Upper lobe of left lung (tissue), 6 donors: ENCODE measurements around the gene RPL13A. TPM values are rescaled to one million over a fixed set of nuclear protein-coding genes. Genes with fewer than 3 reads are reported as not detected.
A peak's percentile ranks its signal among the peaks of the same experiment; 100 is the strongest.

Source experiments
- ATAC-seq, 2 donors: fragments of 200-7000 bp; cut with Tn5 transposase; one replicate each; pipeline ENCODE4 v1.9.1; 2022; ENCODE audit warnings: mild to moderate bottlenecking in 2 of 2, moderate library complexity in 2 of 2; ENCODE audit not compliant: low FRiP score in 2 of 2
- DNase-seq, 2 donors: peaks; one replicate each; pipeline ENCODE4 v3.0.0-alpha.2; 2019 to 2020
- H3K27ac ChIP-seq, 4 donors: fragments of 200-600 bp; sonication (generic); one replicate each; pipeline ENCODE4 v1.5.1; 2016 to 2019
- H3K27me3 ChIP-seq, 4 donors: fragments of 200-600 bp; sonication (generic); one replicate each; pipeline ENCODE4 v1.5.1; 2017 to 2019
- H3K36me3 ChIP-seq, 4 donors: fragments of 200-600 bp; sonication (generic); one replicate each; pipeline ENCODE4 v1.5.1; 2016 to 2019
- H3K4me1 ChIP-seq, 4 donors: fragments of 200-600 bp; sonication (generic); one replicate each; pipeline ENCODE4 v1.5.1; 2018 to 2019
- H3K4me3 ChIP-seq, 4 donors: fragments of 200-600 bp; sonication (generic); one replicate each; pipeline ENCODE4 v1.5.1; 2017 to 2019; ENCODE audit warnings: mild to moderate bottlenecking in 2 of 4, moderate library complexity in 1 of 4
- H3K9me3 ChIP-seq, 4 donors: fragments of 200-600 bp; sonication (generic); one replicate each; pipeline ENCODE4 v1.5.1; 2018 to 2019
- EP300 ChIP-seq, 4 donors: sonication (generic); formaldehyde crosslinking; IDR thresholded peaks; one replicate each; pipeline ENCODE4 v1.5.1; 2017; ENCODE audit warnings: antibody characterized with exemption in 4 of 4, control low read depth in 2 of 4
- POLR2A ChIP-seq, 4 donors: fragments of 450-650 bp; IDR thresholded peaks; one replicate each; pipeline ENCODE4 v1.5.1; 2016 to 2017; ENCODE audit warnings: antibody characterized with exemption in 4 of 4, mild to moderate bottlenecking in 2 of 4
- POLR2AphosphoS5 ChIP-seq, 2 donors: sonication (generic); formaldehyde crosslinking; IDR thresholded peaks; one replicate each; pipeline ENCODE4 v1.5.1; 2017; ENCODE audit warnings: antibody characterized with exemption in 2 of 2
- WGBS, 2 donors: methylation state at CpG; one replicate each; pipeline ENCODE4 v1.1.5; 2017 to 2018; 5-methylcytosine and 5-hydroxymethylcytosine counted together
- total RNA-seq, 6 donors: library from RNA; depleted of rRNA in 4 of 6; stranded (reverse); fragments of >200 nt in 4 of 6; gene quantifications; one replicate each; pipeline versions ENCODE4 v1.1.0 to v1.2.1, GENCODE V29; 2016 to 2021
- TF ChIP-seq, protein P1 (sequence below), 6 experiments: fragments of 450-650 bp in 4 of 6; fragments of 200-600 bp in 2 of 6; sonication (generic) in 2 of 6; IDR thresholded peaks; one replicate each; pipeline ENCODE4 v1.5.1; 2016 to 2019; ENCODE audit warnings: antibody characterized with exemption in 6 of 6
- donor health status: DM: no; HTN: no; CAD: no; lungs with moderate emphysema.
- donor health status: DM: no; HTN: yes; CAD: no; lungs with severe emphysema.

RPL13A gene
- total RNA-seq, 6 donors from 2014 or later: 974 to 2,595 (median 1,696) TPM

DNA sequence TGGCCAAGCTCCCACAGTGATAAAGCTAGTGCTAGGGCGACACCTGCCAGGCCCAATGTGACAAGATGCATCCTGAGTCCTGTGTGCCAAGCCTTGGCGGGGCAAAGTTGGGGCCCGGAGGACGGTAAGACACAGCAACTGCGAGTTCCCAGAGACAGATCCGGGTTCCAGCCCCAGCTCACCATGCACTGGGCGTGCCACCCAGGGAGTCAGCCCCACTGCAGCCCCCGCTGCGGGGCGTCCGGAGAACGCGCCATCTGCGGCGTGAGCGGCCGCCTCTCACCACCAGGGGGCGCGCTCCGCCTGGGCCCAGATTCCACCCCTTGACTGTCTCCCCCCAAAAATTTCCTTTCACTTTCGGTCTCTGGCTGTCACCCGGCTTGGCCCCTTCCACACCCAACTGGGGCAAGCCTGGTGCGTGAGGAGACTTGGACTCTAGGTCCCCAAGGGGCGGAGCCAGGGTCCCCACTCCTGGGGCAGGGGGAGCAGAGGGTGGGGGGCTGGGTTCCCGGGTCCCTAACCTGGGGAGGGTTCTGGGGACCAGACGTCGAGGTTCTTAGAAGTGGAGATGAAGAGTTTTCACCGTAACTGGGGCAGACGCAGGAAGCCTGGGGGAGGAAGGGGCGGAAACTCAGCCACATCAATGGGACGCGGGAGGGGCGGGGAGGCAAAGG, 13.4 kb upstream of the RPL13A start, which contains the start of gene FLT3LG:
FLT3LG (plus strand) TSS at position 348 of the 674 bp plus-strand sequence. CDS start 425 bp downstream, outside the sequence.
- WGBS, 2 donors: 0 to 8% methylated on average over 6 to 17 of the region's 33 CpGs
- peak within 1 kb of the TSS; percentile 47 to 85 (median 64) for H3K4me3 ChIP-seq
- H3K27ac ChIP-seq: peak within 1 kb of the TSS; percentile 73 to 92 (median 88)
- peak; percentile 82 to 97 for DNase-seq
- no peaks in the 10 kb centered on the region for H3K9me3 ChIP-seq
- peak; percentile 87 to 91 for ATAC-seq
- H3K36me3 ChIP-seq: peaks cover 0 to 7% (median 0%) of the 10 kb centered on the region in 4 donors
- peaks cover 9 to 34% (median 16%) of the 10 kb centered on the region in 4 donors for H3K4me1 ChIP-seq
- no peaks in the 10 kb centered on the region for H3K27me3 ChIP-seq
- TF ChIP-seq POLR2AphosphoS5 (IDR thresholded peaks at IDR 0.05) (peak; percentile 42 to 69), POLR2A (IDR thresholded peaks at IDR 0.05) (peak in 1 of 4 donors; percentile 18), EP300 (IDR thresholded peaks at IDR 0.05) (no peak)
- TF ChIP-seq, protein P1, sequence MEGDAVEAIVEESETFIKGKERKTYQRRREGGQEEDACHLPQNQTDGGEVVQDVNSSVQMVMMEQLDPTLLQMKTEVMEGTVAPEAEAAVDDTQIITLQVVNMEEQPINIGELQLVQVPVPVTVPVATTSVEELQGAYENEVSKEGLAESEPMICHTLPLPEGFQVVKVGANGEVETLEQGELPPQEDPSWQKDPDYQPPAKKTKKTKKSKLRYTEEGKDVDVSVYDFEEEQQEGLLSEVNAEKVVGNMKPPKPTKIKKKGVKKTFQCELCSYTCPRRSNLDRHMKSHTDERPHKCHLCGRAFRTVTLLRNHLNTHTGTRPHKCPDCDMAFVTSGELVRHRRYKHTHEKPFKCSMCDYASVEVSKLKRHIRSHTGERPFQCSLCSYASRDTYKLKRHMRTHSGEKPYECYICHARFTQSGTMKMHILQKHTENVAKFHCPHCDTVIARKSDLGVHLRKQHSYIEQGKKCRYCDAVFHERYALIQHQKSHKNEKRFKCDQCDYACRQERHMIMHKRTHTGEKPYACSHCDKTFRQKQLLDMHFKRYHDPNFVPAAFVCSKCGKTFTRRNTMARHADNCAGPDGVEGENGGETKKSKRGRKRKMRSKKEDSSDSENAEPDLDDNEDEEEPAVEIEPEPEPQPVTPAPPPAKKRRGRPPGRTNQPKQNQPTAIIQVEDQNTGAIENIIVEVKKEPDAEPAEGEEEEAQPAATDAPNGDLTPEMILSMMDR (IDR thresholded peaks at IDR 0.05): peak; percentile 98 to 99 (median 98)

DNA sequence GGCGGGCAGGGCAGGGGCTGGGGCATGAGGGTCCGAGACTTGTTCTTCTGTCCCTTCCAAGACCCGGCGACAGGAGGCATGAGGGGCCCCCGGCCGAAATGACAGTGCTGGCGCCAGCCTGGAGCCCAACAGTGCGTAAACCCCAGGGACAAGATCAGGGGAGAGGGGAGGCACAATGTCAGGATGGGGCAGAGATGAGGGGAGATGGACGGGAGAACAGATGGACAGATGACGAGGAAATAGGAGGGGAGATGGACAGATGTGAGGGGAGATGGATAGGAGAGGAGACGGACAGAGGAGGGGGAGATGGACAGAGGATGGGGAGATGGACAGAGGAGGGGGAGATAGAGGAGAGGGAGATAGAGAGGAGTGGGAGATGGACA, 12.9 kb upstream of the RPL13A start:
- ATAC-seq (no peak), DNase-seq (no peak)
- Histone ChIP-seq H3K27me3 (no peaks in the 10 kb centered on the region), H3K9me3 (no peaks in the 10 kb centered on the region), H3K36me3 (peaks cover 0 to 7% (median 0%) of the 10 kb centered on the region in 4 donors), H3K27ac (peak overlapping the region; percentile 73 to 92 (median 88)), H3K4me1 (peaks cover 9 to 28% (median 14%) of the 10 kb centered on the region in 4 donors), H3K4me3 (peak overlapping the region; percentile 47 to 85 (median 64))
- TF ChIP-seq EP300 (IDR thresholded peaks at IDR 0.05): no peak
- no peak for TF ChIP-seq POLR2AphosphoS5 (IDR thresholded peaks at IDR 0.05)
- TF ChIP-seq, protein P1 (IDR thresholded peaks at IDR 0.05): no peak
- no peak for TF ChIP-seq POLR2A (IDR thresholded peaks at IDR 0.05)
- 4% methylated on average over 10 to 11 of the region's 11 CpGs for WGBS, 2 donors

DNA sequence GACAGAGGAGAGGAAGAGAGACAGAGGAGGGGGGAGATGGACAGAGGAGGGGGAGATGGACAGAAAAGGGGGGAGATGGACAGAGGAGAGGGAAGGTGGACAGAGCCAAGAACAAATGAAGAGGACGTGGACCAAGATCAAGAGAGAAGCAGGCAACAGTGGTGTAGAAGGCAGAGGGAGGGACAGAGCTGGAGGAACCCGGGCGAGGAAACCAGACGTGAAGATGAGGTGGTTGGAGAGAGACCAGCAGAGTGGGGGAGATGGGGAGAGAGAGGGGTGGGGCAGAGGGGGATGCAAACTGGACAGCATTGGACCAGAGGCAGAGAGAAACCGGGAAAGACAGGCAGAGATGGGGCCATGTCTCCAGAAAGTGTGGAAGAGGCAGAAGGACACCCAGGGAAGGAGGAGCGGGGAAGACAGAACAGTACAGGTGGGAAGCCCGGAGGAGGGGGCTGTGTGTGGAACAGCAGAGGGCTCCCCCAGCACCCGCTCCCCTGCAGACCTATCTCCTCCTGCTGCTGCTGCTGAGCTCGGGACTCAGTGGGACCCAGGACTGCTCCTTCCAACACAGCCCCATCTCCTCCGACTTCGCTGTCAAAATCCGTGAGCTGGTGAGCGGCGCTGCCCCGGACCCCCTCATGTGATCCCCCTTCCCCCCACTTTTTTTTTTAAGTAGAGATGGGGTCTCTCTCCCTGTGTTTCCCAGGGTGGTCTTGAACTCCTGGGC, 12.1 kb upstream of the RPL13A start:
- H3K27me3 ChIP-seq: no peaks in the 10 kb centered on the region
- TF ChIP-seq POLR2AphosphoS5 (IDR thresholded peaks at IDR 0.05) (no peak), POLR2A (IDR thresholded peaks at IDR 0.05) (no peak), EP300 (IDR thresholded peaks at IDR 0.05) (no peak)
- TF ChIP-seq, protein P1 (IDR thresholded peaks at IDR 0.05): no peak
- peak overlapping the region; percentile 73 to 92 (median 88) for H3K27ac ChIP-seq
- DNase-seq: no peak
- WGBS, 2 donors: 70 to 81% methylated on average over 15 of the region's 15 CpGs
- peaks cover 0 to 11% (median 1%) of the 10 kb centered on the region in 4 donors for H3K36me3 ChIP-seq
- H3K4me3 ChIP-seq: peak overlapping the region in 1 of 4 donors; percentile 66
- no peaks in the 10 kb centered on the region for H3K9me3 ChIP-seq
- peaks cover 9 to 25% (median 14%) of the 10 kb centered on the region in 4 donors for H3K4me1 ChIP-seq
- ATAC-seq: no peak

DNA sequence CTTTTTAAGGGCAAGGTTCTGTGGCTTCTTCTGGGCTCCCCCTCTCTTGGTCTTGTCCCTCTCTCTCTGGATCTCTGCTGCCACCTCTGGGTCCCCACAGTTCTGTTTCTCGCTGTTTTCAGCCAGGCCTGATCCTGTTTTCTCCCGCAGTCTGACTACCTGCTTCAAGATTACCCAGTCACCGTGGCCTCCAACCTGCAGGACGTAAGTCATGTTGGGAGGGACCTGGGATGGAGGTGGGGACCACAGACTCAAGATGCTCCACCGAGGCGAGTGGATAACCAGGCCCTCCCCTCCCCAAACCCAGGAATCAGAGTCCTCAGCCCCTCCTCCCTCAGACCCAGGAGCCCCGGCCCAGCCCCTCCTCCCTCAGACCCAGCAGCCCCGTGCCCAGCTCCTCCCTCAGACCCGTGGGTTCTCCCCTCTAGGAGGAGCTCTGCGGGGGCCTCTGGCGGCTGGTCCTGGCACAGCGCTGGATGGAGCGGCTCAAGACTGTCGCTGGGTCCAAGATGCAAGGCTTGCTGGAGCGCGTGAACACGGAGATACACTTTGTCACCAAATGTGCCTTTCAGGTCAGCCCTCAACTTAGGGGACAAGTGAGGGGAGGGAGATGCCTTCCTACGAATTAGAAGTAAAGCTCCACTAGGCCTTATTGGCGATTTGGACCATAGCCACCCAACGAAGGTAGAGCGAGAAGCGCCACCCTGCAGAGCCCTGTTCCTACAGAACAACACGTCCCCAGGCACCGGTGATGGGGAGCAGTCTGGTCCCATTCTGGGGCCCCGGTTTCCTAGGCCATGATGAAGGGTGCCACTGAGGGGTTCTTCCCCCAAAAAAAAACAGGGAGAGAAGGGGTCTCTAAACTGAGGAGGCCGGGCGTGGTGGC, 11.2 kb upstream of the RPL13A start:
- Histone ChIP-seq H3K4me3 (peak overlapping the region in 1 of 4 donors; percentile 66), H3K4me1 (peaks cover 9 to 25% (median 14%) of the 10 kb centered on the region in 4 donors), H3K27me3 (no peaks in the 10 kb centered on the region), H3K9me3 (no peaks in the 10 kb centered on the region), H3K36me3 (peaks cover 0 to 11% (median 3%) of the 10 kb centered on the region in 4 donors), H3K27ac (peak overlapping the region in 3 of 4 donors; percentile 28 to 90 (median 30))
- WGBS, 2 donors: 62 to 69% methylated on average over 25 to 26 of the region's 27 CpGs
- no peak for TF ChIP-seq EP300 (IDR thresholded peaks at IDR 0.05)
- TF ChIP-seq, protein P1 (IDR thresholded peaks at IDR 0.05): peak in 4 of 6 experiments; percentile 19 to 44 (median 26)
- DNase-seq (peak in 1 of 2 donors; percentile 86), ATAC-seq (peak; percentile 33 to 67)
